Upper lobe of right lung (tissue), 1 donor: Measurements from ENCODE around the gene DGKZ. TPM values are rescaled to one million over a fixed set of nuclear protein-coding genes. Genes with fewer than 3 reads are reported as not detected.

Experiments
- ATAC-seq: fragments of 200-7000 bp; cut with Tn5 transposase; one replicate; pipeline ENCODE4 v1.9.1; 2020; ENCODE audit warnings: mild to moderate bottlenecking, moderate library complexity
- DNase-seq: peaks from one replicate; pipeline ENCODE4 v3.0.0-alpha.2; 2020
- H3K27ac ChIP-seq: fragments of 200-600 bp; one replicate; pipeline ENCODE4 v1.8.0; 2022
- H3K27me3 ChIP-seq: fragments of 200-600 bp; one replicate; pipeline ENCODE4 v1.8.0; 2022; ENCODE audit warnings: mild to moderate bottlenecking
- H3K36me3 ChIP-seq: fragments of 200-600 bp; one replicate; pipeline ENCODE4 v1.8.0; 2022
- H3K4me1 ChIP-seq: fragments of 200-600 bp; one replicate; pipeline ENCODE4 v1.8.0; 2022
- H3K4me3 ChIP-seq: fragments of 200-600 bp; one replicate; pipeline ENCODE4 v1.8.0; 2022; ENCODE audit warnings: mild to moderate bottlenecking
- H3K9me3 ChIP-seq: fragments of 200-600 bp; one replicate; pipeline ENCODE4 v1.8.0; 2022
- CTCF ChIP-seq: fragments of 200-600 bp; IDR thresholded peaks from one replicate; pipeline ENCODE4 v1.8.0; 2022; ENCODE audit warnings: antibody characterized with exemption
- intact Hi-C: fragments of 100-400 bp; cut with DNase I; formaldehyde crosslinking; loops from one replicate; pipeline ENCODE4 v1.11.0; 2022
- total RNA-seq: library from RNA; stranded (reverse); fragmentation: NEBNext Ultra II Directional; extraction: Animal tissue kit (Norgen Biotek cat#: 25700); gene quantifications from one replicate; pipeline ENCODE4 v1.2.1, GENCODE V29; 2021
- donor health status: DM: no; HTN: yes; CAD: no; lungs with severe emphysema.

The DGKZ gene
- total RNA-seq, 1 donor from 2014 or later = 50.4 TPM

- H3K36me3 ChIP-seq = no peaks in the 10 kb centered on the region
- no peak for ATAC-seq
- intact Hi-C loops = no loop called here
- no peaks in the 10 kb centered on the region for H3K9me3 ChIP-seq
- H3K27ac ChIP-seq = no peak overlapping the region
- peaks cover 23% of the 10 kb centered on the region for H3K4me1 ChIP-seq
- no peak for DNase-seq
- H3K4me3 ChIP-seq = no peak overlapping the region
- TF ChIP-seq CTCF = no peak
- peaks cover 65% of the 10 kb centered on the region for H3K27me3 ChIP-seq
These were observed 41.6 kb downstream of the DGKZ start for GRCh38 chr11:46388619-46389449.

- peak; percentile 79 for TF ChIP-seq CTCF
- no peaks in the 10 kb centered on the region for H3K9me3 ChIP-seq
- H3K36me3 ChIP-seq = no peaks in the 10 kb centered on the region
- H3K27ac ChIP-seq = no peak overlapping the region
- H3K4me3 ChIP-seq = peak overlapping the region; percentile 45
- peak; percentile 87 for DNase-seq
- peaks cover 65% of the 10 kb centered on the region for H3K27me3 ChIP-seq
- peak; percentile 73 for ATAC-seq
- intact Hi-C loops = loop anchor here (10.0 kb wide), 1 partner anchor 145 kb away; no protein-coding TSS in a partner anchor
- peaks cover 23% of the 10 kb centered on the region for H3K4me1 ChIP-seq
These were observed 42.4 kb downstream of the DGKZ start for GRCh38 chr11:46389450-46390330.

- Histone ChIP-seq H3K9me3 (no peaks in the 10 kb centered on the region), H3K27ac (no peak overlapping the region), H3K27me3 (peaks cover 61% of the 10 kb centered on the region), H3K36me3 (no peaks in the 10 kb centered on the region), H3K4me3 (no peak overlapping the region), H3K4me1 (peaks cover 23% of the 10 kb centered on the region)
- no peak for TF ChIP-seq CTCF
- no peak for ATAC-seq
- intact Hi-C loops = loop anchor here (10.0 kb wide), 1 partner anchor 144 kb away; no protein-coding TSS in a partner anchor
- no peak for DNase-seq
These were observed 43.3 kb downstream of the DGKZ start for GRCh38 chr11:46390331-46391171.

- peaks cover 23% of the 10 kb centered on the region for H3K4me1 ChIP-seq
- H3K27me3 ChIP-seq = peaks cover 56% of the 10 kb centered on the region
- intact Hi-C loops = loop anchor here (10.0 kb wide), 1 partner anchor 144 kb away; no protein-coding TSS in a partner anchor
- TF ChIP-seq CTCF = no peak
- H3K27ac ChIP-seq = no peak overlapping the region
- no peaks in the 10 kb centered on the region for H3K9me3 ChIP-seq
- H3K36me3 ChIP-seq = no peaks in the 10 kb centered on the region
- H3K4me3 ChIP-seq = no peak overlapping the region
- no peak for DNase-seq
- no peak for ATAC-seq
These were observed 43.9 kb downstream of the DGKZ start for GRCh38 chr11:46391186-46391577.
